Epithelial cell of esophagus (primary cell): ENCODE results near the gene ITGA8.

Experiments used
- DNase-seq: peaks from one replicate; pipeline ENCODE4 v3.0.0; 2010; ENCODE audit warnings: low read depth
- H3K4me3 ChIP-seq: 2 replicates; pipeline ENCODE4 v1.5.1; 2011; ENCODE audit warnings: mild to moderate bottlenecking, low read length, control low read depth
- TF ChIP-seq, protein P1 (sequence below): IDR thresholded peaks from 2 replicates; pipeline ENCODE4 v1.5.1; 2011; ENCODE audit warnings: low read depth, mild to moderate bottlenecking, low read length, control low read depth, inconsistent platforms; ENCODE audit not compliant: insufficient read depth; ENCODE audit errors: missing control alignments

The ITGA8 gene

DNA sequence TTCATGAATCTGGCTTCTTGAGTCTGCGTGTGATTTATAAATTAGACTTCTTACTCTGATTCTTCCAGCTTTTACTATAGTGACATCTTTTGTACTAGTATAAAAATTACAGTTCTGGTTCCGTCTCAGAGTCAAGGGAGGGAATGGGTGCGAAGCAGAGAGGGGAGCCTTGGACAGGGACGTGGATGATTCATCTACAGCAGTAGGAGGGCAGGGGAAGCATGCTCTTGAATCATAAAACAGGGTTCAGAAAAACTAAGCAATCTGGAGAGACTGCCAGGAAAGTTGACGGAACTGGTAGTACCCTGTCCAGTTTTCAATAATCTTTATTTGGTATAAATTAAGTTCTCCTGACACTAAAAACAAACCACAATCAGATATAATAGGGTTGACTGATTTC, 58.1 kb downstream of the ITGA8 start:
- TF ChIP-seq, protein P1, sequence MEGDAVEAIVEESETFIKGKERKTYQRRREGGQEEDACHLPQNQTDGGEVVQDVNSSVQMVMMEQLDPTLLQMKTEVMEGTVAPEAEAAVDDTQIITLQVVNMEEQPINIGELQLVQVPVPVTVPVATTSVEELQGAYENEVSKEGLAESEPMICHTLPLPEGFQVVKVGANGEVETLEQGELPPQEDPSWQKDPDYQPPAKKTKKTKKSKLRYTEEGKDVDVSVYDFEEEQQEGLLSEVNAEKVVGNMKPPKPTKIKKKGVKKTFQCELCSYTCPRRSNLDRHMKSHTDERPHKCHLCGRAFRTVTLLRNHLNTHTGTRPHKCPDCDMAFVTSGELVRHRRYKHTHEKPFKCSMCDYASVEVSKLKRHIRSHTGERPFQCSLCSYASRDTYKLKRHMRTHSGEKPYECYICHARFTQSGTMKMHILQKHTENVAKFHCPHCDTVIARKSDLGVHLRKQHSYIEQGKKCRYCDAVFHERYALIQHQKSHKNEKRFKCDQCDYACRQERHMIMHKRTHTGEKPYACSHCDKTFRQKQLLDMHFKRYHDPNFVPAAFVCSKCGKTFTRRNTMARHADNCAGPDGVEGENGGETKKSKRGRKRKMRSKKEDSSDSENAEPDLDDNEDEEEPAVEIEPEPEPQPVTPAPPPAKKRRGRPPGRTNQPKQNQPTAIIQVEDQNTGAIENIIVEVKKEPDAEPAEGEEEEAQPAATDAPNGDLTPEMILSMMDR: no peak
- no peak overlapping the region for H3K4me3 ChIP-seq
- no peak for DNase-seq

DNA sequence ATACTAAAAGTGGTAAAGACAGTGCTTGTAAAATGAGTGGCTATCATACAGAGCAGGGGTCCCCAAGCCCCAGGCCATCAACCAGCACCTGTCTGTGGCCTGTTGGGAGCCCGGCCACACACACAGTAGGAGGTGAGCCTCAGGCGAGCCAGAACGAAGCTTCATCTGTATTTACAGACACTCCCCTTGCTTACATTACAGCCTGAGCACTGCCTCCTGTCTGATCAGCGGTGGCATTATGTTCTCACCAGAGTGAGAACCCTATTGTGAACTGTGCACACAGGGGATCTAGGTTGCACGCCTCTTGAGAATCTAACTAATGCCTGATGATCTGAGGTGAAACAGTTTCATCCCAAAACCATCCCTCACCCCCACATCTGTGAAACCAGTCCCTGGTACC, 58.7 kb downstream of the ITGA8 start:
- no peak for DNase-seq
- TF ChIP-seq, protein P1: no peak
- no peak overlapping the region for H3K4me3 ChIP-seq

- TF ChIP-seq, protein P1: no peak
- H3K4me3 ChIP-seq: no peak overlapping the region
- DNase-seq: no peak
Observed at GRCh38 chr10:15658069-15658702, 61.5 kb downstream of the ITGA8 start.

GRCh38 chr10:15652757-15653156, 67.0 kb downstream of the ITGA8 start:
- TF ChIP-seq, protein P1: no peak
- no peak overlapping the region for H3K4me3 ChIP-seq
- DNase-seq: no peak

GRCh38 chr10:15652117-15652516, 67.6 kb downstream of the ITGA8 start:
- no peak overlapping the region for H3K4me3 ChIP-seq
- DNase-seq: no peak
- TF ChIP-seq, protein P1: no peak

DNA sequence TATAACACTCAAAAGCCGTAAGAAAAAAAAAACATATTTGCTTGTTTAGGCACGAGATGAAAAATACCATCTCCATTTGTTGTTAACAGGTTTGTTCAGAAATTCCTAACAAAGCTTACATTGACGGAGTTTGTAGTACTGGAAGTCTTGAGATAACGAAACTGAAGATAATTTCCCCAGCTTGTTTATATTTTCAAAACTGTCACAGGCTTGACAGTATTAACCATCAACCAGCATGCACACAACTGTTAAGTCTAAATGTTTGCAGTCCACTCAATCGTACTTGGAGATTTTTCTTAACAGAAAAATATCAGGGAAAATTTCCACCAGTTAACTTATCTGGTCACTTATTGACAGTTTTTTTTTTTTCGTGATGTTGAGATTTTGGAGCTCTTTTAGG, 68.5 kb downstream of the ITGA8 start:
- TF ChIP-seq, protein P1: no peak
- H3K4me3 ChIP-seq: no peak overlapping the region
- DNase-seq: no peak

- H3K4me3 ChIP-seq: no peak overlapping the region
- TF ChIP-seq, protein P1: no peak
- DNase-seq: no peak
Observed at GRCh38 chr10:15642095-15642494, 77.6 kb downstream of the ITGA8 start.
